Endothelial cell of umbilical vein (primary cell): Measurements from ENCODE around the gene CBFB.

Source experiments
- GATA2 ChIP-seq: IDR thresholded peaks from 2 replicates; pipeline ENCODE4 v1.7.0; 2011; ENCODE audit warnings: low read depth, mild to moderate bottlenecking, moderate library complexity, mixed read lengths, low read length; ENCODE audit not compliant: insufficient read length, insufficient read depth
- JUN ChIP-seq: IDR thresholded peaks from 2 replicates; pipeline ENCODE4 v1.6.1; 2011; ENCODE audit warnings: borderline replicate concordance, low read depth; ENCODE audit not compliant: insufficient read length, insufficient read depth
- POLR2A ChIP-seq: IDR thresholded peaks from 2 replicates; pipeline ENCODE4 v1.6.1; 2012; ENCODE audit warnings: low read depth, mild to moderate bottlenecking, control low read depth, low read length
- POLR2AphosphoS5 ChIP-seq: IDR thresholded peaks from 2 replicates; pipeline ENCODE4 v1.6.1; 2012; ENCODE audit warnings: low read depth, mild to moderate bottlenecking, control low read depth, low read length, moderate library complexity; ENCODE audit not compliant: insufficient read depth
- TF ChIP-seq, protein P1 (sequence below), 2 donors: IDR thresholded peaks; 1 replicate in 1 of 2; 2 replicates in 1 of 2; pipeline ENCODE4 v1.5.1; 2011; ENCODE audit warnings: low read length in 2 of 2, mild to moderate bottlenecking in 2 of 2, moderate library complexity in 2 of 2, control low read depth in 1 of 2, inconsistent platforms in 1 of 2, low read depth in 1 of 2; ENCODE audit not compliant: insufficient read depth in 1 of 2; ENCODE audit errors: extremely low read depth in 1 of 2

DNA sequence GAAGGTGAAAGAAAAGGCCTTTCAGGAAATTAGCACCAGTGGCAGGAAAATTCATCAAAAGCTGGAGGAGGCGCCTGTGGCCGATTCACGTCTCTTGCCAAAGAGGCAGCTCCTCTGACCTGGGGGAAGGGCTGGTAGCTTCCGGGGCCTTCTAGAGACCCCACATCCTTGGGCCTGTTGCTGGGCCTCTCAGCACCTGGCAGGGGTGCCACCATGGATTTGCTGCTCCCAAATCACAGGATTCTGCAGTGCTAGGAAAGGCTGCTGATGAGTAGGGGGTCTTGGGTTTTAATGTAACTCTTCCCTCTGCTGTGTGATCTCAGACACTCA lies 11.6 kb upstream of the CBFB start:
- TF ChIP-seq POLR2A (no peak), JUN (no peak), POLR2AphosphoS5 (no peak), GATA2 (no peak)
- TF ChIP-seq, protein P1, sequence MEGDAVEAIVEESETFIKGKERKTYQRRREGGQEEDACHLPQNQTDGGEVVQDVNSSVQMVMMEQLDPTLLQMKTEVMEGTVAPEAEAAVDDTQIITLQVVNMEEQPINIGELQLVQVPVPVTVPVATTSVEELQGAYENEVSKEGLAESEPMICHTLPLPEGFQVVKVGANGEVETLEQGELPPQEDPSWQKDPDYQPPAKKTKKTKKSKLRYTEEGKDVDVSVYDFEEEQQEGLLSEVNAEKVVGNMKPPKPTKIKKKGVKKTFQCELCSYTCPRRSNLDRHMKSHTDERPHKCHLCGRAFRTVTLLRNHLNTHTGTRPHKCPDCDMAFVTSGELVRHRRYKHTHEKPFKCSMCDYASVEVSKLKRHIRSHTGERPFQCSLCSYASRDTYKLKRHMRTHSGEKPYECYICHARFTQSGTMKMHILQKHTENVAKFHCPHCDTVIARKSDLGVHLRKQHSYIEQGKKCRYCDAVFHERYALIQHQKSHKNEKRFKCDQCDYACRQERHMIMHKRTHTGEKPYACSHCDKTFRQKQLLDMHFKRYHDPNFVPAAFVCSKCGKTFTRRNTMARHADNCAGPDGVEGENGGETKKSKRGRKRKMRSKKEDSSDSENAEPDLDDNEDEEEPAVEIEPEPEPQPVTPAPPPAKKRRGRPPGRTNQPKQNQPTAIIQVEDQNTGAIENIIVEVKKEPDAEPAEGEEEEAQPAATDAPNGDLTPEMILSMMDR (IDR thresholded peaks at IDR 0.05; ENCODE audit: extremely low read depth in 1 of 2, insufficient read depth in 1 of 2, low read depth in 1 of 2, low read length in 2 of 2), result no peak
